OCI-LY7 (cell line): ENCODE results near the gene KCNMA1.

Experiments
- EZH2phosphoT487 ChIP-seq: fragments of 200-600 bp; sonication (generic); IDR thresholded peaks from 2 replicates; pipeline ENCODE4 v1.6.1; 2018; ENCODE audit warnings: low read depth, borderline replicate concordance, mild to moderate bottlenecking, mixed run types, antibody characterized with exemption, low read length, moderate library complexity, mixed read lengths
- TF ChIP-seq, protein P1 (sequence below): fragments of 200-600 bp; sonication (generic); conservative IDR thresholded peaks from 2 replicates; pipeline ENCODE4 v1.5.1; 2014; ENCODE audit warnings: mild to moderate bottlenecking, antibody characterized with exemption, low read length, moderate library complexity, mixed read lengths

- TF ChIP-seq, protein P1, sequence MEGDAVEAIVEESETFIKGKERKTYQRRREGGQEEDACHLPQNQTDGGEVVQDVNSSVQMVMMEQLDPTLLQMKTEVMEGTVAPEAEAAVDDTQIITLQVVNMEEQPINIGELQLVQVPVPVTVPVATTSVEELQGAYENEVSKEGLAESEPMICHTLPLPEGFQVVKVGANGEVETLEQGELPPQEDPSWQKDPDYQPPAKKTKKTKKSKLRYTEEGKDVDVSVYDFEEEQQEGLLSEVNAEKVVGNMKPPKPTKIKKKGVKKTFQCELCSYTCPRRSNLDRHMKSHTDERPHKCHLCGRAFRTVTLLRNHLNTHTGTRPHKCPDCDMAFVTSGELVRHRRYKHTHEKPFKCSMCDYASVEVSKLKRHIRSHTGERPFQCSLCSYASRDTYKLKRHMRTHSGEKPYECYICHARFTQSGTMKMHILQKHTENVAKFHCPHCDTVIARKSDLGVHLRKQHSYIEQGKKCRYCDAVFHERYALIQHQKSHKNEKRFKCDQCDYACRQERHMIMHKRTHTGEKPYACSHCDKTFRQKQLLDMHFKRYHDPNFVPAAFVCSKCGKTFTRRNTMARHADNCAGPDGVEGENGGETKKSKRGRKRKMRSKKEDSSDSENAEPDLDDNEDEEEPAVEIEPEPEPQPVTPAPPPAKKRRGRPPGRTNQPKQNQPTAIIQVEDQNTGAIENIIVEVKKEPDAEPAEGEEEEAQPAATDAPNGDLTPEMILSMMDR = no peak
- no peak for TF ChIP-seq EZH2phosphoT487
These were observed 564.0 kb downstream of the KCNMA1 start for GRCh38 chr10:77073663-77073960.
